ENCODE measurements around the gene SCLY.
"Not testable (repeated sequence)": the region's sequence is repeated elsewhere in the genome, so short reads cannot be mapped to it uniquely, and the experiment has no call there.

The SCLY gene

GRCh38 chr2:238060542-238061314, at the start of gene SCLY:
Gene SCLY (plus strand): TSS chr2:238061001. CDS start chr2:238061055, 54 bp downstream.
- peak; percentile 97 for DNase-seq (ENCODE audit: low read depth)

- DNase-seq (ENCODE audit: low read depth) = no peak
Measured at GRCh38 chr2:238013806-238014205, 47.0 kb upstream of the SCLY start.

GRCh38 chr2:238015705-238016104, 45.1 kb upstream of the SCLY start:
- DNase-seq (ENCODE audit: low read depth) = no peak

GRCh38 chr2:238016526-238016925, 44.3 kb upstream of the SCLY start:
- no peak for DNase-seq (ENCODE audit: low read depth)

GRCh38 chr2:238019962-238020361, 40.8 kb upstream of the SCLY start:
- DNase-seq (ENCODE audit: low read depth) = no peak

- no peak for DNase-seq (ENCODE audit: low read depth)
Measured at GRCh38 chr2:238020816-238021215, 40.0 kb upstream of the SCLY start.

- no peak for DNase-seq (ENCODE audit: low read depth)
Measured at GRCh38 chr2:238021327-238021726, 39.5 kb upstream of the SCLY start.

- DNase-seq (ENCODE audit: low read depth) = no peak
Measured at GRCh38 chr2:238022594-238023157, 38.1 kb upstream of the SCLY start.

GRCh38 chr2:238023608-238024007, 37.2 kb upstream of the SCLY start:
- DNase-seq (ENCODE audit: low read depth) = no peak

- peak; percentile 8 for DNase-seq (ENCODE audit: low read depth)
Measured at GRCh38 chr2:238024986-238025385, 35.8 kb upstream of the SCLY start.

- no peak for DNase-seq (ENCODE audit: low read depth)
Measured at GRCh38 chr2:238025741-238026360, 35.0 kb upstream of the SCLY start.

GRCh38 chr2:238027058-238027457, 33.7 kb upstream of the SCLY start:
- peak; percentile 1 for DNase-seq (ENCODE audit: low read depth)

GRCh38 chr2:238027591-238028415, 33.0 kb upstream of the SCLY start:
- DNase-seq (ENCODE audit: low read depth) = no peak

- DNase-seq (ENCODE audit: low read depth) = no peak
Measured at GRCh38 chr2:238029853-238030252, 30.9 kb upstream of the SCLY start.

- DNase-seq (ENCODE audit: low read depth) = no peak
Measured at GRCh38 chr2:238030422-238031155, 30.2 kb upstream of the SCLY start.

GRCh38 chr2:238031751-238032150, 29.1 kb upstream of the SCLY start:
- no peak for DNase-seq (ENCODE audit: low read depth)

- DNase-seq (ENCODE audit: low read depth) = no peak
Measured at GRCh38 chr2:238032755-238033337, 28.0 kb upstream of the SCLY start.

- not testable (repeated sequence) for DNase-seq (ENCODE audit: low read depth)
Measured at GRCh38 chr2:238033991-238034390, 26.8 kb upstream of the SCLY start.

- DNase-seq (ENCODE audit: low read depth) = no peak
Measured at GRCh38 chr2:238038203-238038602, 22.6 kb upstream of the SCLY start.

- DNase-seq (ENCODE audit: low read depth) = no peak
Measured at GRCh38 chr2:238039151-238039550, 21.6 kb upstream of the SCLY start.

- no peak for DNase-seq (ENCODE audit: low read depth)
Measured at GRCh38 chr2:238039985-238040384, 20.8 kb upstream of the SCLY start.

Measured in GM04504 (cell line).